Measurements from ENCODE around the gene CYLD.

The CYLD gene

GRCh38 chr16:50839920-50840729 lies 98.2 kb downstream of the CYLD start:
- Histone ChIP-seq H3K36me3 (ENCODE audit: insufficient read depth, low read length) (no peaks in the 10 kb centered on the region), H3F3A (ENCODE audit: insufficient read depth, low read length) (no peaks in the 10 kb centered on the region), H3K9me3 (ENCODE audit: low read length) (no peaks in the 10 kb centered on the region), H3K9ac (ENCODE audit: low read length) (no peak overlapping the region), H3K79me2 (ENCODE audit: insufficient read depth, low read length) (no peaks in the 10 kb centered on the region), H3K27me3 (ENCODE audit: insufficient read depth, low read length) (0 out of 2 replicates have a peak, but pooled peaks cover 4% of the 10 kb centered on the region), H3K9me2 (ENCODE audit: low read depth, low read length) (no peaks in the 10 kb centered on the region), H3K4me2 (ENCODE audit: low read length) (no peak overlapping the region), H3K27ac (ENCODE audit: low read depth, low read length, poor library complexity, severe bottlenecking) (no peak overlapping the region), H3K4me1 (ENCODE audit: insufficient read depth, low read length, severe bottlenecking) (peaks cover 8% of the 10 kb centered on the region), H3K4me3 (ENCODE audit: low read depth, low read length, poor library complexity, severe bottlenecking) (no peak overlapping the region), H2AFZ (ENCODE audit: low read length) (no peak overlapping the region), H4K20me1 (ENCODE audit: insufficient read depth, low read length) (no peaks in the 10 kb centered on the region)
- TF ChIP-seq, protein P1, sequence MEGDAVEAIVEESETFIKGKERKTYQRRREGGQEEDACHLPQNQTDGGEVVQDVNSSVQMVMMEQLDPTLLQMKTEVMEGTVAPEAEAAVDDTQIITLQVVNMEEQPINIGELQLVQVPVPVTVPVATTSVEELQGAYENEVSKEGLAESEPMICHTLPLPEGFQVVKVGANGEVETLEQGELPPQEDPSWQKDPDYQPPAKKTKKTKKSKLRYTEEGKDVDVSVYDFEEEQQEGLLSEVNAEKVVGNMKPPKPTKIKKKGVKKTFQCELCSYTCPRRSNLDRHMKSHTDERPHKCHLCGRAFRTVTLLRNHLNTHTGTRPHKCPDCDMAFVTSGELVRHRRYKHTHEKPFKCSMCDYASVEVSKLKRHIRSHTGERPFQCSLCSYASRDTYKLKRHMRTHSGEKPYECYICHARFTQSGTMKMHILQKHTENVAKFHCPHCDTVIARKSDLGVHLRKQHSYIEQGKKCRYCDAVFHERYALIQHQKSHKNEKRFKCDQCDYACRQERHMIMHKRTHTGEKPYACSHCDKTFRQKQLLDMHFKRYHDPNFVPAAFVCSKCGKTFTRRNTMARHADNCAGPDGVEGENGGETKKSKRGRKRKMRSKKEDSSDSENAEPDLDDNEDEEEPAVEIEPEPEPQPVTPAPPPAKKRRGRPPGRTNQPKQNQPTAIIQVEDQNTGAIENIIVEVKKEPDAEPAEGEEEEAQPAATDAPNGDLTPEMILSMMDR (IDR thresholded peaks at IDR 0.05; ENCODE audit: low read length), result peak; percentile 20; the same call in 1 of the 2 replicates
- no peak for TF ChIP-seq EZH2 (IDR thresholded peaks at IDR 0.05; ENCODE audit: borderline replicate concordance, low read length)

- no peak overlapping the region for H3K27ac ChIP-seq (ENCODE audit: low read depth, low read length, poor library complexity, severe bottlenecking)
- H3K4me1 ChIP-seq (ENCODE audit: insufficient read depth, low read length, severe bottlenecking), result peaks cover 8% of the 10 kb centered on the region
- no peaks in the 10 kb centered on the region for H4K20me1 ChIP-seq (ENCODE audit: insufficient read depth, low read length)
- H3K4me2 ChIP-seq (ENCODE audit: low read length), result peak overlapping the region; percentile 49
- H3K27me3 ChIP-seq (ENCODE audit: insufficient read depth, low read length), result 0 out of 2 replicates have a peak, but pooled peaks cover 4% of the 10 kb centered on the region
- H3K4me3 ChIP-seq (ENCODE audit: low read depth, low read length, poor library complexity, severe bottlenecking), result peak overlapping the region; percentile 36
- H3K9me3 ChIP-seq (ENCODE audit: low read length), result no peaks in the 10 kb centered on the region
- no peaks in the 10 kb centered on the region for H3K79me2 ChIP-seq (ENCODE audit: insufficient read depth, low read length)
- H2AFZ ChIP-seq (ENCODE audit: low read length), result no peak overlapping the region
- no peaks in the 10 kb centered on the region for H3F3A ChIP-seq (ENCODE audit: insufficient read depth, low read length)
- H3K9ac ChIP-seq (ENCODE audit: low read length), result no peak overlapping the region
- no peaks in the 10 kb centered on the region for H3K9me2 ChIP-seq (ENCODE audit: low read depth, low read length)
- no peaks in the 10 kb centered on the region for H3K36me3 ChIP-seq (ENCODE audit: insufficient read depth, low read length)
- no peak for TF ChIP-seq EZH2 (IDR thresholded peaks at IDR 0.05; ENCODE audit: borderline replicate concordance, low read length)
- TF ChIP-seq, protein P1 (IDR thresholded peaks at IDR 0.05; ENCODE audit: low read length), result no peak
Measured at GRCh38 chr16:50841081-50841886, 99.4 kb downstream of the CYLD start.

DNA sequence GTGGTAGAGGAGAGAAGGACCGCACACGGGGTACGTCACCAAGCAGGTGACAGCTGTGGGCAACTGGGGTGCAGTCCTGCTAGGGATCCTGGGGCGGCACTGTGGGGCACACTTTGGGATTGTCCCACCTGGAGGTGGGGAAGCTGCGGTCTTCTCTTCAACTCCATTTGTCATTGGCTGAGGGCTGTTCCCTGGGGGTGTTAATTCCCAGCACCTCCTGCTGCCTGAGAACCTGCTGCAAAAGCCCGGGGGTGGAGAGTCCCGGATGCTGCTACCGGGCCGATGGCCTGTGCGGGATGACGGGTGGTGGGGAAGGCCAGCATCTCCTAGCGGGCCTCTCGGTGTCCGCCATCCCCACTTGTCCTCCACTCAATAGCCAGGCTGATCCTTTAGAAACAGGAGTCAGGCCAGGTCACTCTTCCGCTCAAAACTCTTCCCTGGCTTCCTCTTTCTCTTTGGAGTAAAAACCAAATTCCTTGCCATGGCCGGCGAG lies 100.2 kb downstream of the CYLD start:
- H3K4me2 ChIP-seq (ENCODE audit: low read length), result no peak overlapping the region
- no peak overlapping the region for H3K9ac ChIP-seq (ENCODE audit: low read length)
- peaks cover 8% of the 10 kb centered on the region for H3K4me1 ChIP-seq (ENCODE audit: insufficient read depth, low read length, severe bottlenecking)

More for the DNA sequence above, 100.2 kb downstream of the CYLD start:
- H3K9me3 ChIP-seq (ENCODE audit: low read length), result no peaks in the 10 kb centered on the region
- H3K27me3 ChIP-seq (ENCODE audit: insufficient read depth, low read length), result 0 out of 2 replicates have a peak, but pooled peaks cover 4% of the 10 kb centered on the region
- H2AFZ ChIP-seq (ENCODE audit: low read length), result no peak overlapping the region
- no peak overlapping the region for H3K4me3 ChIP-seq (ENCODE audit: low read depth, low read length, poor library complexity, severe bottlenecking)
- H3K9me2 ChIP-seq (ENCODE audit: low read depth, low read length), result no peaks in the 10 kb centered on the region
- H3F3A ChIP-seq (ENCODE audit: insufficient read depth, low read length), result no peaks in the 10 kb centered on the region
- no peaks in the 10 kb centered on the region for H3K79me2 ChIP-seq (ENCODE audit: insufficient read depth, low read length)
- no peak overlapping the region for H3K27ac ChIP-seq (ENCODE audit: low read depth, low read length, poor library complexity, severe bottlenecking)
- TF ChIP-seq, protein P1 (IDR thresholded peaks at IDR 0.05; ENCODE audit: low read length), result no peak
- TF ChIP-seq EZH2 (IDR thresholded peaks at IDR 0.05; ENCODE audit: borderline replicate concordance, low read length), result no peak
- H3K36me3 ChIP-seq (ENCODE audit: insufficient read depth, low read length), result no peaks in the 10 kb centered on the region
- no peaks in the 10 kb centered on the region for H4K20me1 ChIP-seq (ENCODE audit: insufficient read depth, low read length)
